PC-3 (cell line): ENCODE data around the gene PTPN14. TPM values are rescaled to one million over a fixed set of nuclear protein-coding genes. Genes with fewer than 3 reads are reported as not detected.
A peak's percentile ranks its signal among the peaks of the same experiment; 100 is the strongest.

ENCODE experiments used
- ATAC-seq: fragments of 200-7000 bp; cut with Tn5 transposase; 2 replicates; pipeline ENCODE4 v1.9.1; 2020; ENCODE audit warnings: mild to moderate bottlenecking, moderate library complexity
- BruUV-seq: library from RNA; stranded (reverse); fragments of 400-500 nt; replicated peaks from 2 replicates; lab custom pipeline; 2021; lab: Mats Ljungman, UMichigan
- CTCF ChIA-PET: fragments of 300-600 bp; sonication (Branson Sonifier 250); formaldehyde crosslinking; loops from one replicate; lab custom pipeline; 2022; ENCODE audit warnings: antibody characterized with exemption; lab: Charles Lee
- POLR2A ChIA-PET: fragments of 300-600 bp; sonication (Branson Sonifier 250); formaldehyde crosslinking; loops from one replicate; lab custom pipeline; 2022; ENCODE audit warnings: antibody characterized with exemption; ENCODE audit not compliant: unreplicated experiment; lab: Charles Lee
- DNase-seq: peaks from one replicate; pipeline ENCODE4 v3.0.0-alpha.2; 2015
- H2AFZ ChIP-seq: fragments of 300-600 bp; sonication (generic); 2 replicates; pipeline ENCODE4 v1.6.0; 2016; ENCODE audit warnings: antibody characterized with exemption, low read length
- H3F3A ChIP-seq: fragments of 300-600 bp; sonication (generic); one replicate; pipeline ENCODE4 v1.6.0; 2017; ENCODE audit warnings: antibody characterized with exemption, low read length, control low read depth, mild to moderate bottlenecking; ENCODE audit not compliant: unreplicated experiment
- H3K27ac ChIP-seq: fragments of 300-600 bp; sonication (generic); 2 replicates; pipeline ENCODE4 v1.5.1; 2016; ENCODE audit warnings: mild to moderate bottlenecking, low read length
- H3K27me3 ChIP-seq: fragments of 300-600 bp; sonication (generic); 2 replicates; pipeline ENCODE4 v1.6.1; 2016; ENCODE audit warnings: low read length, mixed read lengths
- H3K36me3 ChIP-seq: fragments of 300-600 bp; sonication (generic); 2 replicates; pipeline ENCODE4 v1.6.1; 2016; ENCODE audit warnings: low read depth, mixed run types, low read length, mixed read lengths
- H3K4me1 ChIP-seq: fragments of 300-600 bp; sonication (generic); 2 replicates; pipeline ENCODE4 v1.5.1; 2016; ENCODE audit warnings: low read length; ENCODE audit not compliant: insufficient read depth
- H3K4me2 ChIP-seq: fragments of 300-600 bp; sonication (generic); 2 replicates; pipeline ENCODE4 v1.6.0; 2016; ENCODE audit warnings: low read length
- H3K4me3 ChIP-seq: fragments of 300-600 bp; sonication (generic); 2 replicates; pipeline ENCODE4 v1.5.1; 2016; ENCODE audit warnings: mild to moderate bottlenecking, low read length, mixed read lengths
- H3K79me2 ChIP-seq: fragments of 300-600 bp; sonication (generic); 2 replicates; pipeline ENCODE4 v1.6.1; 2017; ENCODE audit warnings: low read length, mixed read lengths
- H3K9ac ChIP-seq: fragments of 300-600 bp; sonication (generic); 2 replicates; pipeline ENCODE4 v1.6.0; 2016; ENCODE audit warnings: mild to moderate bottlenecking, low read length
- H3K9me2 ChIP-seq: fragments of 300-600 bp; sonication (generic); replicated peaks from 2 replicates; pipeline ENCODE4 v1.6.1; 2016; ENCODE audit warnings: mixed run types, low read length, mixed read lengths
- H3K9me3 ChIP-seq: fragments of 300-600 bp; sonication (generic); 2 replicates; pipeline ENCODE4 v1.6.1; 2016; ENCODE audit warnings: low read length, mixed read lengths
- H4K20me1 ChIP-seq: fragments of 300-600 bp; sonication (generic); 2 replicates; pipeline ENCODE4 v1.6.1; 2016; ENCODE audit warnings: low read length, mixed read lengths
- CTCF ChIP-seq: fragments of 300-600 bp; sonication (generic); conservative IDR thresholded peaks from 2 replicates; pipeline ENCODE4 v1.5.1; 2017; ENCODE audit warnings: antibody characterized with exemption, low read depth, mild to moderate bottlenecking, low read length
- EZH2 ChIP-seq: fragments of 300-600 bp; sonication (generic); IDR thresholded peaks from one replicate; pipeline ENCODE4 v1.6.1; 2017; ENCODE audit warnings: antibody characterized with exemption, mild to moderate bottlenecking, low read length; ENCODE audit not compliant: unreplicated experiment
- EZH2phosphoT487 ChIP-seq: fragments of 300-600 bp; sonication (generic); IDR thresholded peaks from 2 replicates; pipeline ENCODE4 v1.6.1; 2018; ENCODE audit warnings: mild to moderate bottlenecking, antibody characterized with exemption, low read length, borderline replicate concordance
- intact Hi-C: fragments of 100-400 bp; cut with micrococcal nuclease; formaldehyde crosslinking; loops from 2 replicates; pipeline ENCODE4 v1.9.0; 2023
- total RNA-seq: library from RNA; depleted of rRNA; stranded (reverse); fragments of >200 nt; gene quantifications from 2 replicates; pipeline ENCODE4 v1.2.3, GENCODE V29; 2014

Gene PTPN14
- total RNA-seq, 1 experiment from 2014 or later, result 12.6 TPM

GRCh38 chr1:214440219-214440965 lies 111.0 kb downstream of the PTPN14 start:
- CTCF ChIA-PET, result no interaction called here
- H3K79me2 ChIP-seq, result peaks cover 34% of the 10 kb centered on the region
- no peak for TF ChIP-seq EZH2phosphoT487
- no peak for TF ChIP-seq CTCF
- TF ChIP-seq EZH2, result no peak
- no peaks in the 10 kb centered on the region for H3F3A ChIP-seq
- DNase-seq (peak; percentile 36), ATAC-seq (peak; percentile 57)
- no peaks in the 10 kb centered on the region for H3K36me3 ChIP-seq
- no peak overlapping the region for H3K9ac ChIP-seq
- H3K4me2 ChIP-seq, result peak overlapping the region; percentile 70
- H3K27me3 ChIP-seq, result no peaks in the 10 kb centered on the region
- POLR2A ChIA-PET, result no interaction called here
- no peaks in the 10 kb centered on the region for H3K9me3 ChIP-seq
- no peaks in the 10 kb centered on the region for H4K20me1 ChIP-seq
- no peak overlapping the region for H2AFZ ChIP-seq
- intact Hi-C loops, result no loop called here
- H3K4me1 ChIP-seq, result peaks cover 39% of the 10 kb centered on the region
- H3K27ac ChIP-seq, result peak overlapping the region; percentile 48
- BruUV-seq, result no TSS peak
- H3K4me3 ChIP-seq, result peak overlapping the region; percentile 50; the same call in 1 of the 2 replicates
- H3K9me2 ChIP-seq, result no peaks in the 10 kb centered on the region

GRCh38 chr1:214439352-214440119 lies 111.9 kb downstream of the PTPN14 start:
- POLR2A ChIA-PET, result no interaction called here
- intact Hi-C loops, result no loop called here
- Histone ChIP-seq H3K4me2 (peak overlapping the region; percentile 70), H3K79me2 (peaks cover 30% of the 10 kb centered on the region), H3K9me3 (no peaks in the 10 kb centered on the region), H3K4me3 (peak overlapping the region; percentile 50), H3K4me1 (peaks cover 31% of the 10 kb centered on the region), H3K27ac (peak overlapping the region; percentile 48), H3K27me3 (no peaks in the 10 kb centered on the region), H3K9me2 (no peaks in the 10 kb centered on the region), H3F3A (no peaks in the 10 kb centered on the region), H3K9ac (no peak overlapping the region), H2AFZ (no peak overlapping the region), H4K20me1 (no peaks in the 10 kb centered on the region), H3K36me3 (no peaks in the 10 kb centered on the region)
- DNase-seq (peak; percentile 81), ATAC-seq (peak; percentile 41)
- CTCF ChIA-PET, result no interaction called here
- TF ChIP-seq EZH2phosphoT487, result no peak
- no TSS peak for BruUV-seq

GRCh38 chr1:214438530-214438929 lies 112.9 kb downstream of the PTPN14 start:
- no peak overlapping the region for H3K4me2 ChIP-seq
- no TSS peak for BruUV-seq
- no peaks in the 10 kb centered on the region for H4K20me1 ChIP-seq
- intact Hi-C loops, result no loop called here
- CTCF ChIA-PET, result no interaction called here
- H3K9ac ChIP-seq, result no peak overlapping the region
- no peak overlapping the region for H2AFZ ChIP-seq
- H3F3A ChIP-seq, result no peaks in the 10 kb centered on the region
- no peaks in the 10 kb centered on the region for H3K27me3 ChIP-seq
- DNase-seq (no peak), ATAC-seq (no peak)
- H3K4me1 ChIP-seq, result peaks cover 21% of the 10 kb centered on the region
- TF ChIP-seq CTCF (no peak), EZH2phosphoT487 (no peak), EZH2 (no peak)
- POLR2A ChIA-PET, result no interaction called here
- H3K27ac ChIP-seq, result no peak overlapping the region
- no peaks in the 10 kb centered on the region for H3K9me2 ChIP-seq
- no peak overlapping the region for H3K4me3 ChIP-seq
- peaks cover 20% of the 10 kb centered on the region for H3K79me2 ChIP-seq
- no peaks in the 10 kb centered on the region for H3K9me3 ChIP-seq
- H3K36me3 ChIP-seq, result no peaks in the 10 kb centered on the region
